Kidney (tissue), 22 donors: ENCODE data around the gene DCUN1D3. TPM values are rescaled to one million over a fixed set of nuclear protein-coding genes. Genes with fewer than 3 reads are reported as not detected.

Experiments used
- DNase-seq, 5 donors: peaks; one replicate each; pipeline ENCODE4 v3.0.0-alpha.2; 2013 to 2020
- FAIRE-seq: peaks from 2 replicates; lab custom pipeline; 2012; peaks lifted over from hg19 to GRCh38; lab: Jason Lieb, UNC
- H3K27ac ChIP-seq, 2 donors: one replicate each; pipeline ENCODE4 v1.7.0; 2013; ENCODE audit warnings: low read depth in 2 of 2, low read length in 2 of 2, inconsistent platforms in 1 of 2
- H3K27me3 ChIP-seq: one replicate; pipeline ENCODE4 v1.7.1; 2013; ENCODE audit warnings: low read length, inconsistent platforms; ENCODE audit not compliant: control insufficient read depth, insufficient read depth
- H3K36me3 ChIP-seq, 3 donors: one replicate each; pipeline versions ENCODE4 v1.7.0 to v1.7.1; 2013; ENCODE audit warnings: low read length in 3 of 3, control low read depth in 1 of 3, inconsistent platforms in 1 of 3; ENCODE audit not compliant: insufficient read depth in 3 of 3, control insufficient read depth in 2 of 3
- H3K4me1 ChIP-seq, 3 donors: one replicate each; pipeline versions ENCODE4 v1.7.0 to v1.7.1; 2013; ENCODE audit warnings: low read length in 3 of 3, inconsistent platforms in 1 of 3, low read depth in 1 of 3; ENCODE audit not compliant: control insufficient read depth in 2 of 3, insufficient read depth in 2 of 3
- H3K4me3 ChIP-seq, 3 donors: one replicate each; pipeline versions ENCODE4 v1.7.0 to v1.8.1; 2013; ENCODE audit warnings: low read length in 3 of 3, control low read depth in 1 of 3, inconsistent platforms in 1 of 3
- H3K9ac ChIP-seq, 3 donors: one replicate each; pipeline versions ENCODE4 v1.7.0 to v1.7.1; 2013; ENCODE audit warnings: low read length in 3 of 3, control low read depth in 1 of 3, inconsistent platforms in 1 of 3
- H3K9me3 ChIP-seq, 3 donors: one replicate each; pipeline versions ENCODE4 v1.7.0 to v1.7.1; 2013; ENCODE audit warnings: low read length in 3 of 3, control low read depth in 1 of 3, inconsistent platforms in 1 of 3; ENCODE audit not compliant: control insufficient read depth in 2 of 3, insufficient read depth in 1 of 3
- intact Hi-C: fragments of 100-400 bp; cut with DNase I; formaldehyde crosslinking; loops from one replicate; pipeline ENCODE4 v1.11.1; 2022
- long read RNA-seq, 10 donors: library from polyadenylated mRNA in 1 of 10; unstranded in 1 of 10; transcript quantifications; one replicate each; pipeline ENCODE4 v2.0.0 and lab custom pipeline, GENCODE V29; 2021 to 2026
- polyA plus RNA-seq: library from polyadenylated mRNA; stranded (reverse); fragments of 350-450 nt; fragmentation: Illumina TruSeq; extraction: RNeasy Lipid Tissue Mini Kit (QIAGEN cat#74804); gene quantifications from one replicate; pipeline ENCODE4 v1.2.3, GENCODE V29; 2014; ENCODE audit warnings: low read depth, low replicate concordance; ENCODE audit not compliant: insufficient read depth
- total RNA-seq: library from RNA; stranded (reverse); fragmentation: NEBNext Ultra II Directional; extraction: Animal tissue kit (Norgen Biotek cat#: 25700); gene quantifications from one replicate; pipeline ENCODE4 v1.2.1, GENCODE V29; 2021
- TF ChIP-seq, protein P1 (sequence below): IDR thresholded peaks from 3 replicates; pipeline ENCODE4 v1.5.1; 2012; ENCODE audit warnings: mild to moderate bottlenecking, moderate library complexity, borderline replicate concordance; ENCODE audit not compliant: insufficient read depth; ENCODE audit errors: extremely low read depth
- donor health status: control.
- donor health status: control.
- donor health status: control.
- donor health status: control.
- donor health status: control.
- donor health status: DM: yes; HTN: yes; CAD: no.
- donor health status: Normal renal cell carcinoma (clear cell type).

Gene DCUN1D3, protein sequence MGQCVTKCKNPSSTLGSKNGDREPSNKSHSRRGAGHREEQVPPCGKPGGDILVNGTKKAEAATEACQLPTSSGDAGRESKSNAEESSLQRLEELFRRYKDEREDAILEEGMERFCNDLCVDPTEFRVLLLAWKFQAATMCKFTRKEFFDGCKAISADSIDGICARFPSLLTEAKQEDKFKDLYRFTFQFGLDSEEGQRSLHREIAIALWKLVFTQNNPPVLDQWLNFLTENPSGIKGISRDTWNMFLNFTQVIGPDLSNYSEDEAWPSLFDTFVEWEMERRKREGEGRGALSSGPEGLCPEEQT
- total RNA-seq, result 16.3 TPM
- polyA plus RNA-seq, result 3.5 TPM
- long read RNA-seq, donor 1, full-length matches to known transcripts, result 2 of 2 reads
- long read RNA-seq, donor 1, partial matches to known transcripts, result 0 of 2 reads
- long read RNA-seq, donor 1, other reads (novel, unspliced or antisense), result 0 of 2 reads
- long read RNA-seq, donor 2, full-length matches to known transcripts, result 2 of 2 reads
- long read RNA-seq, donor 2, partial matches to known transcripts, result 0 of 2 reads
- long read RNA-seq, donor 2, other reads (novel, unspliced or antisense), result 0 of 2 reads
- long read RNA-seq, donor 3, result 0 reads
- long read RNA-seq, donor 4, result 0 reads
- long read RNA-seq, donor 5, result 0 reads
- long read RNA-seq, donor 6, partial matches to known transcripts, result 0 of 14 reads
- long read RNA-seq, donor 6, other reads (novel, unspliced or antisense), result 14 of 14 reads
- long read RNA-seq, donor 7, partial matches to known transcripts, result 0 of 1 reads
- long read RNA-seq, donor 7, other reads (novel, unspliced or antisense), result 1 of 1 reads
- long read RNA-seq, donor 8, full-length matches to known transcripts, result 3 of 3 reads
- long read RNA-seq, donor 8, partial matches to known transcripts, result 0 of 3 reads
- long read RNA-seq, donor 8, other reads (novel, unspliced or antisense), result 0 of 3 reads
- long read RNA-seq, donor 9, result 0 reads
- long read RNA-seq, donor 10, full-length matches to known transcripts, result 2 of 2 reads
- long read RNA-seq, donor 10, partial matches to known transcripts, result 0 of 2 reads
- long read RNA-seq, donor 10, other reads (novel, unspliced or antisense), result 0 of 2 reads

DNA sequence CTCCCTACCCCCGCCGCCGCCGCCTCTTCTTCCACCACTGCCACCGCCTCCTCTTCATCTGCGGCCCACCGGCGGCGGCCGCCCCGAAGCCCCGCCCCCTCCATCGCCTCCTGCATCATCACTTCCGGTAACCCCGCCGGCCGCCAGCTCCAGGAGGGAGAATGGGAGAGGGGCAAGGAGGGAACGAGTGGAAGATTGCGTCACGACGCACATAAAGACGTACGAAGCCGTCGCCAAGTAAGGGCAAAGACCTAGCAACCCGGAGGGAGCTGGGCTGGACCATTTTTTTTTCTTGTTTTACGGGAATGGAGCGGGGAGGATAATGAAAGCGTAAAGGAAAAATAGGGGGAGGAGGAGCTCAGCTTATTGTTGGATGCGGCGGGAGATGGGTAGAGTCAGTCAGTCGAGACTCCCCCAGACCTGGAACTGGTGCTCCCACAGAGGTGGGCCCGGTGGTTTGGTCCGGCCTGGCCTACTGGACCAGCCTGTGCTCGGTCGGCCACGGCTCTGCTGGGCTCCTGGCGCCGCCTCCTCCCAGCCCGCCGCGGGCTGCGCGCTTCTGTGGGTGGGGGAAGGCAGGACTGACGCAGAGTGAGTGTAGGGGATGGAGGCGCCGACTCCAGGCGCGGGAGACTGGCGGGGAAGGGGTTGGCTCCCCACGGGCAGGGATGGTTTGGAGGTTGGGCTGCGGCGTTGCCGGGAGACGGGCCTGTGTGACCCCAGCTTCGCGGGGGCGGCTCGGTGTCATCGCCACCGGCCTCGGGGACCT lies at the start of gene DCUN1D3, which contains the start of gene LYRM1:
Gene DCUN1D3, minus strand, starts transcription at position 60 of the 769 bp plus-strand sequence. CDS start 37,820 bp downstream, outside the sequence.
Gene LYRM1, plus strand, starts transcription at position 473 of the 769 bp plus-strand sequence. CDS start 14,785 bp downstream, outside the sequence.
- peak; percentile 99 for DNase-seq
- intact Hi-C loops, result no loop called here
- Histone ChIP-seq H3K27me3 (no peaks in the 10 kb centered on the region), H3K9ac (peak within 1 kb of the TSS; percentile 86 to 93 (median 90)), H3K36me3 (peaks cover 0 to 2% (median 0%) of the 10 kb centered on the region in 3 donors), H3K4me3 (peak within 1 kb of the TSS; percentile 81 to 93 (median 83)), H3K9me3 (no peaks in the 10 kb centered on the region), H3K4me1 (peaks cover 0 to 26% (median 12%) of the 10 kb centered on the region in 3 donors), H3K27ac (peak within 1 kb of the TSS; percentile 95 to 97)
- FAIRE-seq, result peak; percentile 11
- TF ChIP-seq, protein P1, sequence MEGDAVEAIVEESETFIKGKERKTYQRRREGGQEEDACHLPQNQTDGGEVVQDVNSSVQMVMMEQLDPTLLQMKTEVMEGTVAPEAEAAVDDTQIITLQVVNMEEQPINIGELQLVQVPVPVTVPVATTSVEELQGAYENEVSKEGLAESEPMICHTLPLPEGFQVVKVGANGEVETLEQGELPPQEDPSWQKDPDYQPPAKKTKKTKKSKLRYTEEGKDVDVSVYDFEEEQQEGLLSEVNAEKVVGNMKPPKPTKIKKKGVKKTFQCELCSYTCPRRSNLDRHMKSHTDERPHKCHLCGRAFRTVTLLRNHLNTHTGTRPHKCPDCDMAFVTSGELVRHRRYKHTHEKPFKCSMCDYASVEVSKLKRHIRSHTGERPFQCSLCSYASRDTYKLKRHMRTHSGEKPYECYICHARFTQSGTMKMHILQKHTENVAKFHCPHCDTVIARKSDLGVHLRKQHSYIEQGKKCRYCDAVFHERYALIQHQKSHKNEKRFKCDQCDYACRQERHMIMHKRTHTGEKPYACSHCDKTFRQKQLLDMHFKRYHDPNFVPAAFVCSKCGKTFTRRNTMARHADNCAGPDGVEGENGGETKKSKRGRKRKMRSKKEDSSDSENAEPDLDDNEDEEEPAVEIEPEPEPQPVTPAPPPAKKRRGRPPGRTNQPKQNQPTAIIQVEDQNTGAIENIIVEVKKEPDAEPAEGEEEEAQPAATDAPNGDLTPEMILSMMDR, result no peak

DNA sequence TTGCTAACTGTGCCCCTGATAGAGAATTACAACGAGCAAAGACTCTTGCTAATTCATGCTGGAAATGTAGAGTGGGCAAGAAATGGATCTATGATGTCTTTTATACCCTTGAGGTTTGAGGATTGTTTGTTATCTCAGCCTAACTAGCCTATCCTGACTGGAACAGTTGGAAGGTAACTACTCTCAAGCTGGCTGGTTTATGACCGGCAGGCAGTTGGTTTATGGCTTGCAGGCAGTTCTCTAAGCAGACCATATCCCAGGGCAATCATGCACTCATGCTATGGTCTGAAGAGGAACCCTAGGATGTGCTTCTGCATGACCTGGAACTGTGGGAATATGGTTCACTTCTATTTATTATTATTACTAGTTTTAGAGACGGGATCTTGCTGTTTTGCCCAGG lies 49.5 kb upstream of the DCUN1D3 start:
- H3K9ac ChIP-seq, result no peak overlapping the region
- no peak for FAIRE-seq
- no peak overlapping the region for H3K4me3 ChIP-seq
- H3K9me3 ChIP-seq, result no peaks in the 10 kb centered on the region
- TF ChIP-seq, protein P1, result no peak
- no peak overlapping the region for H3K27ac ChIP-seq
- intact Hi-C loops, result no loop called here
- H3K36me3 ChIP-seq, result no peaks in the 10 kb centered on the region
- H3K4me1 ChIP-seq, result no peaks in the 10 kb centered on the region
- H3K27me3 ChIP-seq, result no peaks in the 10 kb centered on the region
- no peak for DNase-seq

DNA sequence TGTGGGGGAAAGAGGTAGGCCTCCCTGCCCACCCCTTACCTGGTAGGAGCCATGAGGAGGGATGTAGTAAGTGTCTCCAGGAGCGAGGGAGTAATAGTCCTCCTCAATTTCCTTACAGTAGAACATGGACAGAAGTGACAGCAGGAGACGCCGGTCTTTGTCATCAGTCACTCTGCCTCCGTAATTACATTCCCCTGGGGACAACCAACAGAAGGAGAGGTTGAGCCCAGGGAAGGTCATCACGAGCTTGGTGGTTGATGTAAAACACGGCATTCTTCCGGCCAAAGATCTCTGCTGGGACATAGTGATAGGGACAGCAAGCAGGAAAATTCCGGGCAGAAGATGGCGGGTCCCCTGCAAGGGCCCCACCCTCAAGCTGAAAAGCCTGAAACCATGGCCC lies 48.3 kb upstream of the DCUN1D3 start:
- Histone ChIP-seq H3K4me1 (no peaks in the 10 kb centered on the region), H3K27me3 (no peaks in the 10 kb centered on the region), H3K9me3 (no peaks in the 10 kb centered on the region), H3K36me3 (no peaks in the 10 kb centered on the region), H3K9ac (no peak overlapping the region), H3K27ac (no peak overlapping the region), H3K4me3 (no peak overlapping the region)
- DNase-seq (no peak), FAIRE-seq (no peak)
- TF ChIP-seq, protein P1, result no peak
- intact Hi-C loops, result no loop called here
